K562 (cell line): Measurements from ENCODE around the gene TNFSF9. TPM values are rescaled to one million over a fixed set of nuclear protein-coding genes. Genes with fewer than 3 reads are reported as not detected.

Source experiments
- CHD7 ChIP-seq: fragments of 200-600 bp; sonication (generic); IDR thresholded peaks from one replicate; pipeline ENCODE4 v1.6.1; 2012; ENCODE audit warnings: mild to moderate bottlenecking, low read depth, low read length, inconsistent platforms
- CREBBP ChIP-seq: IDR thresholded peaks from one replicate; pipeline ENCODE4 v1.6.1; 2012; ENCODE audit warnings: low read depth, mild to moderate bottlenecking, control low read depth, inconsistent platforms, low read length
- JUN ChIP-seq, 2 experiments: sonication (generic) in 1 of 2; formaldehyde crosslinking in 1 of 2; IDR thresholded peaks; 2 replicates each; pipeline versions ENCODE4 v1.6.1 to v1.8.0; 2012 to 2022; ENCODE audit warnings: borderline replicate concordance in 2 of 2, mild to moderate bottlenecking in 2 of 2, improper control_type of control experiment in 1 of 2, low read depth in 1 of 2, low read length in 1 of 2, missing genetic modification reagents in 1 of 2
- MNT ChIP-seq, 2 experiments: fragments of 450-650 bp; conservative IDR thresholded peaks; 2 replicates each; pipeline ENCODE4 v1.6.1; 2017; ENCODE audit warnings: mild to moderate bottlenecking in 2 of 2, moderate library complexity in 2 of 2
- PHF8 ChIP-seq: fragments of 200-600 bp; sonication (generic); IDR thresholded peaks from 2 replicates; pipeline ENCODE4 v1.6.1; 2012; ENCODE audit warnings: mixed run types, mild to moderate bottlenecking, inconsistent platforms, low read length, moderate library complexity, borderline replicate concordance
- POU5F1 ChIP-seq: fragments of 150-350 bp; IDR thresholded peaks from 2 replicates; pipeline ENCODE4 v1.6.1; 2014; ENCODE audit warnings: borderline replicate concordance, low read length, low read depth, mild to moderate bottlenecking; ENCODE audit not compliant: partially characterized antibody
- RBM17 ChIP-seq: fragments of 200-400 bp; formaldehyde crosslinking; IDR thresholded peaks from 2 replicates; pipeline ENCODE4 v1.6.1; 2017; ENCODE audit warnings: low read depth, mild to moderate bottlenecking, low read length, borderline replicate concordance
- SMAD4 ChIP-seq: fragments of 250-450 bp; sonication (Bioruptor Pico); conservative IDR thresholded peaks from 2 replicates; pipeline ENCODE4 v1.8.0; 2021; ENCODE audit warnings: inconsistent platforms, mild to moderate bottlenecking, moderate library complexity
- ZBTB7A ChIP-seq: IDR thresholded peaks from 2 replicates; pipeline ENCODE4 v1.6.1; 2011; ENCODE audit warnings: low read depth, mild to moderate bottlenecking, low read length, moderate library complexity, borderline replicate concordance; ENCODE audit not compliant: control insufficient read depth
- ZNF263 ChIP-seq: sonication (generic); formaldehyde crosslinking; IDR thresholded peaks from 2 replicates; pipeline ENCODE4 v1.8.0; 2022; ENCODE audit warnings: mild to moderate bottlenecking, missing genetic modification reagents, borderline replicate concordance
- ZNF324 ChIP-seq: fragments of 250-450 bp; sonication (Bioruptor Pico); IDR thresholded peaks from 2 replicates; pipeline ENCODE4 v1.4.0; 2020; ENCODE audit warnings: mild to moderate bottlenecking
- polyA plus RNA-seq, 8 experiments: library from polyadenylated mRNA; depleted of rRNA in 4 of 8; stranded (reverse) in 5 of 8; unstranded in 3 of 8; fragments of >200 nt; fragmentation: Nextera tagmentation in 2 of 8; fragmentation: Illumina TruSeq in 1 of 8; extraction: Ambion mirVana in 2 of 8; extraction: Trizol in 1 of 8; gene quantifications; 2 replicates each; pipeline versions ENCODE4 v1.2.1 to v1.2.3, GENCODE V29; 2011 to 2014; ENCODE audit warnings: inconsistent platforms in 1 of 8, missing spikeins in 1 of 8
- total RNA-seq, 7 experiments: library from RNA; depleted of rRNA in 6 of 7; stranded (reverse); fragments of >200 nt in 6 of 7; fragmentation: Illumina TruSeq in 2 of 7; extraction: Trizol in 2 of 7; gene quantifications; 2 replicates each; pipeline versions ENCODE4 v1.2.1 to v1.2.3, GENCODE V29; 2011 to 2021; ENCODE audit warnings: low replicate concordance in 1 of 7

TNFSF9 gene
- total and polyA plus RNA-seq, 9 of the 15 experiments (the other 6 are each of a cell fraction or from before 2014, with no cell fraction given): 1.4 to 17.9 (median 6.5) TPM

GRCh38 chr19:6481541-6482342, 49.1 kb upstream of the TNFSF9 start, which contains the start of gene DENND1C (continued):
- TF ChIP-seq PHF8: peak; percentile 15; the same call in 1 of the 2 replicates
- TF ChIP-seq CHD7: no peak
- TF ChIP-seq POU5F1: no peak
- peak; percentile 71 for TF ChIP-seq ZNF263 (CRISPR knock-in tag)
- TF ChIP-seq JUN (IDR thresholded peaks at IDR 0.05; ENCODE audit: borderline replicate concordance, low read depth, low read length): peak; percentile 44; the same call in 1 of the 2 replicates
- TF ChIP-seq JUN (CRISPR knock-in tag; IDR thresholded peaks at IDR 0.05; ENCODE audit: borderline replicate concordance): no peak
- TF ChIP-seq MNT (conservative IDR thresholded peaks at IDR 0.05): no peak
- TF ChIP-seq ZBTB7A: 0 out of 2 replicates have a peak, but pooled peaks have one; percentile 40
- TF ChIP-seq RBM17: no peak
- no peak for TF ChIP-seq SMAD4 (CRISPR knock-in tag)
- TF ChIP-seq ZNF324 (CRISPR knock-in tag): no peak
- no peak for TF ChIP-seq CREBBP
